ENCODE results near the gene FKBP6. TPM values are rescaled to one million over a fixed set of nuclear protein-coding genes. Genes with fewer than 3 reads are reported as not detected.

FKBP6 gene
- total and polyA plus RNA-seq, 9 of the 15 experiments (the other 6 are each of a cell fraction or from before 2014, with no cell fraction given), result not detected

- TF ChIP-seq EHMT2 (IDR thresholded peaks at IDR 0.05) (no peak), PHF20 (IDR thresholded peaks at IDR 0.05; ENCODE audit: partially characterized antibody) (no peak), NCOA6 (IDR thresholded peaks at IDR 0.05) (no peak), RBBP5 (IDR thresholded peaks at IDR 0.05; ENCODE audit: borderline replicate concordance, insufficient read depth, low read length, poor library complexity, severe bottlenecking) (no peak), BRCA1 (IDR thresholded peaks at IDR 0.05) (no peak), BRCA1 (CRISPR knock-in tag; IDR thresholded peaks at IDR 0.05) (no peak), NR2F6 (CRISPR knock-in tag; IDR thresholded peaks at IDR 0.05) (no peak), ZNF175 (CRISPR knock-in tag; IDR thresholded peaks at IDR 0.05; ENCODE audit: low read depth) (peak; percentile 88), CBX8 (IDR thresholded peaks at IDR 0.05; ENCODE audit: borderline replicate concordance, extremely low read depth, low read depth, low read length, poor library complexity, severe bottlenecking) (no peak), SP2 (IDR thresholded peaks at IDR 0.05; ENCODE audit: extremely low read depth, low read depth, low read length, poor library complexity, severe bottlenecking) (no peak), ZBTB17 (CRISPR knock-in tag; IDR thresholded peaks at IDR 0.05) (no peak), VEZF1 (CRISPR knock-in tag; IDR thresholded peaks at IDR 0.05) (no peak), TBL1XR1 (IDR thresholded peaks at IDR 0.05; ENCODE audit: low read length in 2 of 2) (no peak), BACH1 (tag; IDR thresholded peaks at IDR 0.05) (no peak), STAT5A (IDR thresholded peaks at IDR 0.05; ENCODE audit: borderline replicate concordance, low read length) (no peak), ZNF239 (CRISPR knock-in tag; IDR thresholded peaks at IDR 0.05) (no peak), NRF1 (conservative IDR thresholded peaks at IDR 0.05 in 1 of 2, IDR thresholded peaks at IDR 0.05 in 1 of 2) (no peak), BRF1 (IDR thresholded peaks at IDR 0.05; ENCODE audit: borderline replicate concordance, extremely low read depth, insufficient read length) (no peak), EWSR1 (IDR thresholded peaks at IDR 0.05; ENCODE audit: borderline replicate concordance, low read depth, partially characterized antibody) (no peak), MTA3 (IDR thresholded peaks at IDR 0.05; ENCODE audit: borderline replicate concordance) (no peak), ZNF518B (CRISPR knock-in tag; IDR thresholded peaks at IDR 0.05) (no peak)
- TF ChIP-seq, protein P1, sequence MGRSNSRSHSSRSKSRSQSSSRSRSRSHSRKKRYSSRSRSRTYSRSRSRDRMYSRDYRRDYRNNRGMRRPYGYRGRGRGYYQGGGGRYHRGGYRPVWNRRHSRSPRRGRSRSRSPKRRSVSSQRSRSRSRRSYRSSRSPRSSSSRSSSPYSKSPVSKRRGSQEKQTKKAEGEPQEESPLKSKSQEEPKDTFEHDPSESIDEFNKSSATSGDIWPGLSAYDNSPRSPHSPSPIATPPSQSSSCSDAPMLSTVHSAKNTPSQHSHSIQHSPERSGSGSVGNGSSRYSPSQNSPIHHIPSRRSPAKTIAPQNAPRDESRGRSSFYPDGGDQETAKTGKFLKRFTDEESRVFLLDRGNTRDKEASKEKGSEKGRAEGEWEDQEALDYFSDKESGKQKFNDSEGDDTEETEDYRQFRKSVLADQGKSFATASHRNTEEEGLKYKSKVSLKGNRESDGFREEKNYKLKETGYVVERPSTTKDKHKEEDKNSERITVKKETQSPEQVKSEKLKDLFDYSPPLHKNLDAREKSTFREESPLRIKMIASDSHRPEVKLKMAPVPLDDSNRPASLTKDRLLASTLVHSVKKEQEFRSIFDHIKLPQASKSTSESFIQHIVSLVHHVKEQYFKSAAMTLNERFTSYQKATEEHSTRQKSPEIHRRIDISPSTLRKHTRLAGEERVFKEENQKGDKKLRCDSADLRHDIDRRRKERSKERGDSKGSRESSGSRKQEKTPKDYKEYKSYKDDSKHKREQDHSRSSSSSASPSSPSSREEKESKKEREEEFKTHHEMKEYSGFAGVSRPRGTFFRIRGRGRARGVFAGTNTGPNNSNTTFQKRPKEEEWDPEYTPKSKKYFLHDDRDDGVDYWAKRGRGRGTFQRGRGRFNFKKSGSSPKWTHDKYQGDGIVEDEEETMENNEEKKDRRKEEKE (IDR thresholded peaks at IDR 0.05; ENCODE audit: borderline replicate concordance in 1 of 2, control insufficient read depth in 1 of 2, low read depth in 2 of 2, low read length in 1 of 2), result no peak
Observed at GRCh38 chr7:73341877-73342276, 13.9 kb downstream of the FKBP6 start (continued).
